HG02763 (cell line): ENCODE data around the gene OPHN1.

Experiments
- ATAC-seq: cut with Tn5 transposase; IDR thresholded peaks from one replicate; pipeline ENCODE4 v1.9.1; 2021; ENCODE audit warnings: mild to moderate bottlenecking, moderate library complexity; ENCODE audit not compliant: unreplicated experiment

OPHN1 gene

DNA sequence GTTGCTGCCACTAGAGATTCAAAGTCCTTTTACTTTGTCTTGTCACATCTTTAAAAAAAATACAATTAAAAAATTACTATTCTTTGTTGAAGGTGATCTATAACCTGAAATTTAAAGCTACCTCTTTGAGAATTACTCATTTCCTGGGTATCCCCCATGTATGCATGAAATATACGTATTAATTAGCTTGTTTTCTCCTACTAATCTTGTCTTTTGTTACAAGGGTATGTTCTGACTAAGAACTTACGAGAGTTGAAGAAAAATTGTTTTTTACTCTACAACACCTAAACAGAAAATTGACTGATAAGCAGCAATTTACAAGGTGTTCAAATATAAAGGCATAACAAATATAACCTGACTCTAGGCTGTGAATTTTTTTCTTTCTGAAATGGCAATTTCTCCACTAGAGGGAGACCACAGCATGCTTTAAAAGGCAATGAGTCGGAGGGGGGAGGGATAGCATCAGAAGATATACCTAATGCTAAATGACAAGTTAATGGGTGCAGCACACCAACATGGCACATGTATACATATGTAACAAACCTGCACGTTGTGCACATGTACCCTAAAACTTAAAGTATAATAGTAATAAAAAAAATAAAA lies 249.6 kb downstream of the OPHN1 start:
- no peak for ATAC-seq

- ATAC-seq = no peak
These were observed 252.7 kb downstream of the OPHN1 start for GRCh38 chrX:68180579-68180978.

GRCh38 chrX:68179355-68179754 lies 253.9 kb downstream of the OPHN1 start:
- ATAC-seq = no peak

DNA sequence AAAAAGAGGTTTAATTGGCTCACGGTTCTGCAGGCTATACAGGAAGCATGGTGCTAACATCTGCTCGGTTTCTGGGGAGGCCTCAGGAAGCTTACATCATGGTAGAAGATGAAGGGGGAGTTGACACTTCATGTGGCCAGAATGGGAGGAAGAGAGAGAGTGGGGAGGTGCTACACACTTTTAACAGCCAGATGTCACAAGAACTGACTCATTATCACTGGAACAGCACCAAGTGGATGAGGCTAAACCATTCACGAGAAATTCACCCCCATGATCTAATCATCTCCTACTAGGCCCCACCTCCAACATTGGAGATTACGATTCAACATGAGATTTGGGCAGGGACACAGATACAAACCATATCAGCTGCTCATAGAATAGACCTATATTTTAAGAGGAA lies 255.8 kb downstream of the OPHN1 start:
- ATAC-seq = no peak

- no peak for ATAC-seq
These were observed 257.7 kb downstream of the OPHN1 start for GRCh38 chrX:68175562-68175961.

- ATAC-seq = no peak
These were observed 269.9 kb downstream of the OPHN1 start for GRCh38 chrX:68163441-68163840.

GRCh38 chrX:68147848-68148247 lies 285.4 kb downstream of the OPHN1 start:
- ATAC-seq = no peak

- ATAC-seq = no peak
These were observed 287.2 kb downstream of the OPHN1 start for GRCh38 chrX:68146054-68146453.

DNA sequence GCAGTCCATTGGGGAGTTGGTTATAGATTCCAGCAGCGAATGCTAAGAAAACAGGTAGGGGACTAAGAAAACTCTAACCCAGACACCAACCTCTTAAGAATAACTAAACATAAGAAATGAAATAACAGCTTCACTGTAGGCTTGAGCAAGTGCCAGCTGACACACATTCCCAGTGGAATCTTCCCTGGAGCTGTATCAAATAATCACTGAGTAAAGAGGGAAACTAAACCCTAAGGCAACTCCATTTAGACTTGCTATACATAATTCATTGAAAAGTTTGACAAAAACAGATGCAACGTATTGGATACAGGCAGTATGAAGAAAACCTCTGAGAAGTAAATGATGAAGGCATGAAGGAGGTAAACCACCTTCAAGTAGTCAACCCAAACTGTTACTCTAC lies 293.5 kb downstream of the OPHN1 start:
- no peak for ATAC-seq

- ATAC-seq = no peak
These were observed 300.1 kb downstream of the OPHN1 start for GRCh38 chrX:68133181-68133580.

- no peak for ATAC-seq
These were observed 300.5 kb downstream of the OPHN1 start for GRCh38 chrX:68132749-68133148.

DNA sequence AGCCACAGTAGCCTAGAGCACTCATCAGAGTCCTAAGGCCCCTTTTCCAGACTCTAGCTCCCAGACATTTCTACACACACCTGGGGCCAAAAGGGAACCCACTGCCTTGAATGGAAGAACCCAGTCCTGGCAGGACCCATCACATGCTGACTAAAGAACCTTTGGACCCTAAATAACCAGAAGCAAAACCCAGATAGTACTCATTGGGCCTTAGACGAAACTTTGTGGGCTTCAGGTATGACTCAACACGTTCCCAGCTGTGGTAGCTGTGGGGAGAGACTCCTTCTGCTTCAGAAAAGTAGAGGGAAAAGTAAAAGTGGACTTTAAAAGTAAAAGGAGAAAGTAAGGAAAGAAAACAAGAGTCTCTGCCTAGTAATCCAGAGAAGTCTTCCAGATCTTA lies 311.5 kb downstream of the OPHN1 start:
- no peak for ATAC-seq

GRCh38 chrX:68121371-68121770 lies 311.9 kb downstream of the OPHN1 start:
- no peak for ATAC-seq

GRCh38 chrX:68115371-68115770 lies 317.9 kb downstream of the OPHN1 start:
- no peak for ATAC-seq

GRCh38 chrX:68114573-68115129 lies 318.6 kb downstream of the OPHN1 start:
- ATAC-seq = no peak

DNA sequence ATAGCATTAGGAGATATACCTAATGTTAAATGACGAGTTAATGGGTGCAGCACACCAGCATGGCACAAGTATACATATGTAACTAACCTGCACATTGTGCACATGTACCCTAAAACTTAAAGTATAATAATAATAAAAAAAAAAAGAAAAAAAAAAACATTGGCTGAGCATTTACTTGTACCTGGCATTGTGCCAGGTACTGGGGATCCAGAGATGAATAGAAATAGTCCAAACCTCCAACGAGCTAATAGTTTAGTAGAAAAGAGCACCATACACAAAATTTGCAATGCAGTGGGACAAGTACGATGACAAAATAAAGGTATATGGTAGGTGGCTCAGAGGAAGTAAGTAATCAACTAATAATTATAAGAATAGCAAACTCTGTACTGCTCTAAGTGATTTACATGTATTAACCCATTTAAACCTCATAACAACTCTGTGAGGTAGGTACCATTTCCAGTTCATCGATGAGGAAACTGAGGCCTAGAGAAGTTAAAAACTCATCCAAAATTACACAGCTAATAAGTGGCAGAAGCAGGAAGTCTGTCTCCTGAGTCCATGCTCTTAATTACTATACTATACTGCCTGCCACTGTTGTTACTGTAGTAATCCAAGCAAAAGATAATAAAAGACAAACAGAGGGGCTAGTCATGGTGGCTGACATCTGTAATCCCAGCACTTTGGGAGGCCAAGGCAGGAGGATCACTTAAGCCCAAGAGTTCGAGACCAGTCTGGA lies 319.3 kb downstream of the OPHN1 start:
- ATAC-seq = no peak

DNA sequence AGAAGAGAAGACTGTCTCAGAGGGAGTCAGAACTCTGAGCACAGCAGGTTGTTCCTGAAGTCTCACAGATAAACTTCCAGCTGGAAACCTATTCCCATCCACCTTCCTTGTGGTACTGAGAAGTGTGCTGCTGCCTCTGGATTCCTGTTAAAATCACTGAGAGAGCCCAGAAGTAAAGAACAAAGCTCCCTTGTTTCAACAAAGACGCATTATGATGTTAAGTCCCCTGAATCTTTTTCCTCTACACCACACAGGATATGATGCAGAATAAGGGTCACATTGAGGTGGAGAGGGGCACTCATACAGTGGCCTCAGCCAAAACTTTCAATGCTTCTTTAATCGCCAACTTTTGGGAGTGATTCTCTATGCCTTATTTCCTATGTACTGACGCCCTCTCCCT lies 321.0 kb downstream of the OPHN1 start:
- no peak for ATAC-seq

DNA sequence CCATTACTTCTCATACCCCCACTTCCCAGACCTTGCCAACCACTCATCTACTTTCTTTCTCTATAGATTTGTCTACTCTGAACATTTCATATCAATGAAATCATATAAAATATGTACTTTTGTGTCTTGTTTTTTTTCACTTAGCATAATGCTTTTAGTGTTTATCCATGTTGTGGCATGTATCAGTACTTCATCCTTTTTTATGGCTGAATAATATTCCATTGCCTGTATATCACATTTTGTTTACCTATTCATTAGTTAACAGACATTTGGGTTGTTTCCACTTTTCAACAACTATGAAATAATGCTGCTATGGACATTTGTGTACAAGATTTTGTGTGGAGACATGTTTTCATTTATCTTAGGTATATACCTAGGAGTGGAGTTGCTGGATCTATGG lies 324.1 kb downstream of the OPHN1 start:
- ATAC-seq = no peak

DNA sequence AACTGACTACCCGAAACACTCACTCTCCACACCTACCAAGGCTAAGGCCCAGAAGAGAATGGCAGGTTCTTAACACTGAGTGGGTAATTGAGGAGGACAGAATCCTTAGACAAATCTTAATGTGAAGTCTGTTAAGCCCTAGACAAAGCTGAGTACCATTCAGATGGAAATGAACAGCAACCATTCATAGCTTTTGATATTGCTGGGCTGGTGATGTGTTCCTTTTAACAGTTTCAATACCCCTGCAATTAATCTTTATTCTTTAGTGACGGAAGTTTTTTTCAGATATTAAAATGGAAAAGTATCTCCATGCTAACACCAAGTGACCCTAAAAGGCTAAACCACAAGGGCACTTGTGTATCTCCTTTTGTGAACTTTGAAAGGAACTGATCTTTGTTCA lies 334.9 kb downstream of the OPHN1 start:
- ATAC-seq = no peak

- ATAC-seq = no peak
These were observed 343.0 kb downstream of the OPHN1 start for GRCh38 chrX:68090266-68090665.

DNA sequence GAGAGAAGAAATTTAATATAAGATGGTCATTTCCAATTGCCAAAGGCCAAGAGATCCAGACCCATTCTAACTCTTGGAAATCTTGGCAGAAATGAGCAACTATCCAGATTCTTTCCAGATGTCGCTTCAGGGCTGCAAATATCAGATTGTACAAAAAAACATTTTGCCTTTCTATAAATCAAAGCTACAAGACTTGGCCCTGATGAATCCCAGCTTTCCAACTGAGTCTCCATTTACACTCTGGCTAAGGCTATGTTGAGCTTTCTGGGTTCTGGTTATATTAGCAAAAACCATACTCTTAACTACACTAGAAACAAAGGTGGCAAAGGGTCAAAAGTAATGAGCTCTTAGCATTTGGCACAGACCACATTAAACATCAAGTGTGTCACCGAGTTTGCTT lies 345.8 kb downstream of the OPHN1 start:
- ATAC-seq = no peak

- no peak for ATAC-seq
These were observed 346.6 kb downstream of the OPHN1 start for GRCh38 chrX:68086709-68087108.

DNA sequence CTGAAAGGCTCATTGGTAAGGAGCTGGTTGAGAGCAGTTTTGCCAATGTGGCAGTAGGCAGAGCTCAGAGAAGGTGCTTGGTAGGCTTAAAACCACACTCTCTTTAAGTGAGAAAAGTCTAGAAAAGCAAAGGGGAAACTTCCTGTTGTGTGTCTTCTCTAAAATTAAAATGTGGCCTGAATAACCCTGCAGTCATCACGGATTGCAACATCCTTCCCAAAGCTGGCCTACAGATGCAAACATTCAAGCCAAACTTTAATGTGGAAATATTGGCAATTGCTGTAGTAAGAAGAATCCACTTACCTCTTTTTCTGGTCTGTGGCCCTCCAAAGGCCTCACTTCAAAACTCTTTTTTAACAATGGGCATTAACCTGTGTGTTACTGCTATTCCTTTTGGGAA lies 348.5 kb downstream of the OPHN1 start:
- ATAC-seq = no peak
